ENCODE data around the gene CRLF1. TPM values are rescaled to one million over a fixed set of nuclear protein-coding genes. Genes with fewer than 3 reads are reported as not detected.

The CRLF1 gene
- total and polyA plus RNA-seq, 10 of the 15 experiments (the other 5 are each of a cell fraction or from before 2014, with no cell fraction given) = 0.10 to 1.2 (median 0.49) TPM; not detected in 4

GRCh38 chr19:18606281-18607225 lies at the start of gene CRLF1 (continued):
- TF ChIP-seq RELA (IDR thresholded peaks at IDR 0.05; ENCODE audit: borderline replicate concordance, partially characterized antibody) = no peak
- TF ChIP-seq TBL1XR1 (IDR thresholded peaks at IDR 0.05; ENCODE audit: low read depth, low read length) = no peak
- no peak for TF ChIP-seq NFIC (IDR thresholded peaks at IDR 0.05; ENCODE audit: low read depth, low read length)
- no peak for TF ChIP-seq LARP7 (IDR thresholded peaks at IDR 0.05)
- no peak for TF ChIP-seq HCFC1 (IDR thresholded peaks at IDR 0.05; ENCODE audit: low read length)
- TF ChIP-seq RFX5 (IDR thresholded peaks at IDR 0.05; ENCODE audit: low read depth, low read length) = no peak

- in situ Hi-C loops (cut with MboI) = no loop called here
- Histone ChIP-seq H3K36me3 (ENCODE audit: control insufficient read depth in 2 of 2, insufficient read depth in 2 of 2, low read length in 1 of 2) (no peaks in the 10 kb centered on the region; a peak in 1 of 4 replicates), H3K27me3 (replicated peaks in 1 of 2; ENCODE audit: control insufficient read depth in 2 of 2, insufficient read depth in 2 of 2, low read length in 1 of 2) (no peaks in the 10 kb centered on the region), H3K79me2 (ENCODE audit: control insufficient read depth, insufficient read depth, low read length) (no peaks in the 10 kb centered on the region), H4K20me1 (ENCODE audit: control insufficient read depth, insufficient read depth) (peaks cover 3% of the 10 kb centered on the region; the same call in 1 of the 2 replicates), H2AFZ (ENCODE audit: control insufficient read depth, low read depth, low read length) (no peak overlapping the region), H3K9me3 (replicated peaks; ENCODE audit: control insufficient read depth, insufficient read depth, low read length) (no peaks in the 10 kb centered on the region), H3K27ac (ENCODE audit: control insufficient read depth, insufficient read depth) (no peak overlapping the region), H3K4me2 (ENCODE audit: control insufficient read depth, insufficient read depth) (no peak overlapping the region), H3K4me3 (no peak overlapping the region), H3K9ac (ENCODE audit: control insufficient read depth, insufficient read depth, low read length) (no peak overlapping the region), H3K4me1 (ENCODE audit: control insufficient read depth, insufficient read depth, low read length) (peaks cover 18% of the 10 kb centered on the region; the same call in 1 of the 2 replicates)
- ATAC-seq (no peak), FAIRE-seq (no peak), DNase-seq (ENCODE audit: low read depth, low spot score) (no peak)
- ChIA-PET POLR2A (no interaction called here), RAD21 (ENCODE audit: unreplicated experiment) (no interaction called here), CTCF (no interaction called here), SMC1A (ENCODE audit: uncharacterized antibody, unreplicated experiment) (no interaction called here)
- WGBS (ENCODE audit: insufficient coverage, insufficient replicate concordance, low lambda C conversion rate, missing lambda C conversion rate) = 86% methylated on average over 13 of the region's 13 CpGs
- TF ChIP-seq SMAD1 (IDR thresholded peaks at IDR 0.05; ENCODE audit: low read depth, partially characterized antibody) = no peak
- no peak for TF ChIP-seq NFYB (IDR thresholded peaks at IDR 0.05; ENCODE audit: insufficient read depth, low read depth, low read length)
- no peak for TF ChIP-seq MYB (IDR thresholded peaks at IDR 0.05; ENCODE audit: borderline replicate concordance, low read depth, low read length)
- no peak for TF ChIP-seq MTA3 (IDR thresholded peaks at IDR 0.05; ENCODE audit: borderline replicate concordance, low read length)
- TF ChIP-seq SRF (IDR thresholded peaks at IDR 0.05; ENCODE audit: low read depth in 2 of 2, low read length in 2 of 2) = no peak
- no peak for TF ChIP-seq POLR2A (IDR thresholded peaks at IDR 0.05; ENCODE audit: low read depth, low read length)
- BruUV-seq (replicated peaks) = no TSS peak
- intact Hi-C loops (cut with micrococcal nuclease; ENCODE audit: unreplicated experiment) = no loop called here
Measured at GRCh38 chr19:18655173-18655844, 48.7 kb upstream of the CRLF1 start.
